OCI-LY7 (cell line): ENCODE results near the gene ARL10. TPM values are rescaled to one million over a fixed set of nuclear protein-coding genes. Genes with fewer than 3 reads are reported as not detected.
"Not testable (repeated sequence)": the region's sequence is repeated elsewhere in the genome, so short reads cannot be mapped to it uniquely, and the experiment has no call there.

Source experiments
- BruUV-seq: library from RNA; stranded (reverse); fragments of 400-500 nt; replicated peaks from 2 replicates; lab custom pipeline; 2021; lab: Mats Ljungman, UMichigan
- CTCF ChIA-PET: fragments of 300-600 bp; sonication (Branson Sonifier 250); formaldehyde crosslinking; loops from one replicate; lab custom pipeline; 2022; ENCODE audit warnings: antibody characterized with exemption; ENCODE audit not compliant: unreplicated experiment; lab: Charles Lee
- POLR2A ChIA-PET: fragments of 300-600 bp; sonication (Branson Sonifier 250); formaldehyde crosslinking; loops from one replicate; lab custom pipeline; 2022; ENCODE audit warnings: antibody characterized with exemption; lab: Charles Lee
- DNase-seq: peaks from one replicate; pipeline ENCODE4 v3.0.0-alpha.2; 2015; ENCODE audit warnings: low spot score
- H2AFZ ChIP-seq: fragments of 200-600 bp; sonication (generic), shearing (Covaris generic); 2 replicates; pipeline ENCODE4 v1.6.1; 2014; ENCODE audit warnings: mild to moderate bottlenecking, antibody characterized with exemption, low read length, moderate library complexity
- H3K27ac ChIP-seq: fragments of 200-600 bp; sonication (generic); 2 replicates; pipeline ENCODE4 v1.5.1; 2014; ENCODE audit warnings: mixed run types, low read depth, mild to moderate bottlenecking, moderate library complexity, low read length, inconsistent platforms; ENCODE audit not compliant: poor library complexity, severe bottlenecking
- H3K36me3 ChIP-seq: fragments of 200-600 bp; sonication (generic); 2 replicates; pipeline ENCODE4 v1.6.1; 2014; ENCODE audit warnings: mild to moderate bottlenecking, antibody characterized with exemption, low read length, moderate library complexity, mixed read lengths; ENCODE audit not compliant: insufficient read depth
- H3K4me1 ChIP-seq: fragments of 200-600 bp; sonication (generic); 2 replicates; pipeline ENCODE4 v1.5.1; 2014; ENCODE audit warnings: mild to moderate bottlenecking, low read length; ENCODE audit not compliant: insufficient read depth, poor library complexity, severe bottlenecking
- H3K4me2 ChIP-seq: fragments of 200-600 bp; sonication (generic); 2 replicates; pipeline ENCODE4 v1.6.1; 2014; ENCODE audit warnings: mild to moderate bottlenecking, low read length
- H3K4me3 ChIP-seq: fragments of 200-600 bp; sonication (generic); 2 replicates; pipeline ENCODE4 v1.5.1; 2014; ENCODE audit warnings: mild to moderate bottlenecking, low read depth, low read length; ENCODE audit not compliant: poor library complexity, severe bottlenecking
- H3K79me2 ChIP-seq: fragments of 200-600 bp; sonication (generic); 2 replicates; pipeline ENCODE4 v1.6.1; 2016; ENCODE audit warnings: low read depth, mild to moderate bottlenecking, low read length, moderate library complexity, mixed read lengths; ENCODE audit not compliant: insufficient read depth
- H3K9me2 ChIP-seq: fragments of 200-600 bp; sonication (generic); 2 replicates; pipeline ENCODE4 v1.6.1; 2016; ENCODE audit warnings: mild to moderate bottlenecking, low read length, mixed read lengths; ENCODE audit not compliant: insufficient read depth
- H3K9me3 ChIP-seq: fragments of 200-600 bp; sonication (generic); 2 replicates; pipeline ENCODE4 v1.6.1; 2014; ENCODE audit warnings: mild to moderate bottlenecking, mixed run types, low read length, mixed read lengths
- H4K20me1 ChIP-seq: fragments of 200-600 bp; sonication (generic); 2 replicates; pipeline ENCODE4 v1.6.1; 2014; ENCODE audit warnings: mild to moderate bottlenecking, antibody characterized with exemption, low read length, moderate library complexity, mixed read lengths; ENCODE audit not compliant: insufficient read depth
- CTCF ChIP-seq: fragments of 200-600 bp; sonication (generic); conservative IDR thresholded peaks from 2 replicates; pipeline ENCODE4 v1.5.1; 2014; ENCODE audit warnings: mild to moderate bottlenecking, antibody characterized with exemption, low read length, moderate library complexity, mixed read lengths
- EZH2phosphoT487 ChIP-seq: fragments of 200-600 bp; sonication (generic); IDR thresholded peaks from 2 replicates; pipeline ENCODE4 v1.6.1; 2018; ENCODE audit warnings: low read depth, borderline replicate concordance, mild to moderate bottlenecking, mixed run types, antibody characterized with exemption, low read length, moderate library complexity, mixed read lengths
- intact Hi-C: fragments of 100-400 bp; cut with micrococcal nuclease; formaldehyde crosslinking; loops from one replicate; pipeline ENCODE4 v1.10.0; 2022; ENCODE audit not compliant: unreplicated experiment
- total RNA-seq, 2 experiments: library from RNA; depleted of rRNA in 1 of 2; stranded (reverse); fragments of >200 nt in 1 of 2; shearing (Covaris generic) in 1 of 2; gene quantifications; 2 replicates each; pipeline ENCODE4 v1.2.3, GENCODE V29; 2014 to 2022

ARL10 gene
- total RNA-seq, 2 experiments from 2014 or later: 0.06 TPM; not detected in 1

DNA sequence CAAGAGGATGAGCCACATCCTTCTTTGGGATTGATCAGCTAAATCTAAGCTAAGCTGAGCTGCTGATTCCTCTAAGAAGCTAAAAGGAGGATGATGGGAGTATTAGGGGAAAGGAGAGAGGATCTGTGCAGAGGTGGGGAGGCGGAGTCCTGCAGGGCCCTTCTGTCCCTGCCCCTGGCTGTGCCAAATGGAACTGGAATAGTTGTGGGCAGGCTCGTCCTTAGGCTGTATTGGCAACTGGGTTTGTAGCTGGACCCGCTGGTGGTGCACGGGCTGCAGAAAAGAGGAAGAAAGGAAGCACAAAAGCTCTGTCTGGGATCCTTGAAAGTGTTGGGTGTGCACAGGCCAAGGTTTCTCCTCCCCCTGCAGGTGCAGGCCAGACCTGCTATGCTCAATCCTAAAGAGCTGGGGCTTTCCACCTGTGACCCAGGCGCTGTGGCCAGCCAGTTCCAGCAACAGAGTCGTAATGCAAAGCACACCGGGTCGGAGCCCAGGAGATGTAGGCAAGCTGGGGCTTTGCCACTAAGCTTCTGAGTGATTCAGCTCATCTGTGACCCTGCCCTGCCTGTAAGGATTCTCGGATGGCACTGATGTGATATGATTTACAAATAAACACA, 41.3 kb downstream of the ARL10 start:
- H2AFZ ChIP-seq: no peak overlapping the region
- H3K4me3 ChIP-seq: no peak overlapping the region
- no peaks in the 10 kb centered on the region for H4K20me1 ChIP-seq
- H3K79me2 ChIP-seq: no peaks in the 10 kb centered on the region
- H3K4me2 ChIP-seq: no peak overlapping the region
- no peak for DNase-seq
- no TSS peak for BruUV-seq
- TF ChIP-seq CTCF (no peak), EZH2phosphoT487 (no peak)
- peaks cover 6% of the 10 kb centered on the region for H3K4me1 ChIP-seq
- no peaks in the 10 kb centered on the region for H3K9me2 ChIP-seq
- no peak overlapping the region for H3K27ac ChIP-seq
- intact Hi-C loops: no loop called here
- no peaks in the 10 kb centered on the region for H3K9me3 ChIP-seq
- ChIA-PET CTCF (interaction anchor here (0.9 to 1.3 kb wide), 2 partner anchors 30 to 87 kb away, joined by 3 to 5 read pairs; no protein-coding TSS in a partner anchor), POLR2A (interaction anchor here (0.5 to 0.6 kb wide), 2 partner anchors 54 to 137 kb away, joined by 4 read pairs; no protein-coding TSS in a partner anchor)
- peaks cover 22% of the 10 kb centered on the region; the same call in 1 of the 2 replicates for H3K36me3 ChIP-seq

DNA sequence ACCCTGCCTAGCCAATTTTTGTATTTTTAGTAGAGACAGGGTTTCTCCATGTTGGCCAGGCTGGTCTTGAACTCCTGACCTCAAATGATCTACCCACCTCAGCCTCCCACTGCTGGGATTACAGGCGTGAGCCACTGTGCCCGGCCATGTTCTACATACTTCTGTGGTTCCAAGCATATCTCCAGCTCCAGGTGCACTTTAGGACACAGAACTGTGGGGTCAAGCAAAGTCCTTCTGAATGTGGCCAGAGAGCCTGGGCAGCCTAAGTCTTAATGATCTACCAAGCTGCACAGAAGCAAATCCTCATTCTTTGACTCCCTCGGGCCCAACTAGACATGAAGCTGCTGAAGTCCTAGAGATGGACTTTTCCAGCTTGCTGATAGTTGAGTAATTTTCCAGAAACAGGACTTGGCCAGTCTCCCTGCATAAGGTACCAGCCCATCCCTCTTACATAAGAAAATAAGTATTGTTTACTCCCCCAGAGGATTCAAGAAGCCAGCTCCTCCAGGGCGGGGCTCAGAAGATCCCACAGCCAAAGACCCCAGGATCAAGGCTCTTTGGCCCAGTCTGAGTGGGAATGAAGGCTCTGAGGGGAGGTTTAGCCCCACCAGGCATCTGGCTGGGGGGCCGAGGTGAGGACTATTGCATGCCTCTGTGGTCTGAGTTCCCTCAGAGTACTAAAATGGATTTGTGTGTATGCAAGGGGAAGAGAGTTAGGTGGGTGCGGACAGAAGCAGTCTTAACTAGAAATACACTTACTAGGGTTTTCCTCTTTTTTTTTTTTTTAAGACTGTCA, 42.4 kb downstream of the ARL10 start:
- DNase-seq: no peak
- POLR2A ChIA-PET: interaction anchor here (0.6 to 0.7 kb wide), 3 partner anchors 36 to 251 kb away, joined by 3 to 4 read pairs (median 3); partner anchors contain the start of gene KIAA1191
- Histone ChIP-seq H3K4me1 (peaks cover 6% of the 10 kb centered on the region), H3K4me3 (no peak overlapping the region), H3K9me2 (no peaks in the 10 kb centered on the region), H3K4me2 (no peak overlapping the region), H3K9me3 (no peaks in the 10 kb centered on the region), H3K79me2 (no peaks in the 10 kb centered on the region), H2AFZ (no peak overlapping the region), H3K36me3 (peaks cover 22% of the 10 kb centered on the region; the same call in 1 of the 2 replicates), H3K27ac (no peak overlapping the region), H4K20me1 (no peaks in the 10 kb centered on the region)
- intact Hi-C loops: no loop called here
- no peak for TF ChIP-seq CTCF
- TF ChIP-seq EZH2phosphoT487: no peak
- CTCF ChIA-PET: interaction anchor here (1.3 kb wide), 1 partner anchor 88 kb away, joined by 3 read pairs; no protein-coding TSS in a partner anchor
- BruUV-seq: no TSS peak

GRCh38 chr5:176408252-176408573, 42.9 kb downstream of the ARL10 start:
- H3K9me3 ChIP-seq, H4K20me1 ChIP-seq, H2AFZ ChIP-seq, intact Hi-C loops, H3K4me3 ChIP-seq, H3K4me1 ChIP-seq, H3K4me2 ChIP-seq, BruUV-seq, H3K27ac ChIP-seq, H3K79me2 ChIP-seq, H3K9me2 ChIP-seq, CTCF ChIA-PET, DNase-seq: not testable (repeated sequence)
- H3K36me3 ChIP-seq: peaks cover 22% of the 10 kb centered on the region; the same call in 1 of the 2 replicates
- POLR2A ChIA-PET: interaction anchor here (0.7 to 1.0 kb wide), 2 partner anchors 14 to 47 kb away, joined by 3 to 6 read pairs; partner anchors contain the start of gene KIAA1191
